ENCODE data around the gene MINDY4. TPM values are rescaled to one million over a fixed set of nuclear protein-coding genes. Genes with fewer than 3 reads are reported as not detected.

The MINDY4 gene
- total RNA-seq, 1 donor from 2014 or later, result 6.3 TPM

GRCh38 chr7:30772984-30773383 lies 1.8 kb downstream of the MINDY4 start:
- no peaks in the 10 kb centered on the region for H3K36me3 Mint-ChIP-seq (ENCODE audit: low read depth)
- H3K27ac Mint-ChIP-seq (ENCODE audit: unreplicated experiment), result no peak overlapping the region
- no peaks in the 10 kb centered on the region for H3K27me3 Mint-ChIP-seq (ENCODE audit: low read depth)
- TF ChIP-seq CTCF (IDR thresholded peaks at IDR 0.05), result no peak
- DNase-seq (ENCODE audit: low spot score), result no peak
- peaks cover 24% of the 10 kb centered on the region for H3K4me1 Mint-ChIP-seq (ENCODE audit: low read depth)
- no peaks in the 10 kb centered on the region for H3K9me3 Mint-ChIP-seq (ENCODE audit: low read depth)
- H3K4me3 Mint-ChIP-seq (ENCODE audit: unreplicated experiment), result no peak overlapping the region

- no peak for DNase-seq (ENCODE audit: low spot score)
- TF ChIP-seq CTCF (IDR thresholded peaks at IDR 0.05), result peak; percentile 16
- Mint-ChIP-seq H3K4me1 (ENCODE audit: low read depth) (peaks cover 32% of the 10 kb centered on the region), H3K4me3 (ENCODE audit: unreplicated experiment) (no peak overlapping the region), H3K27ac (ENCODE audit: unreplicated experiment) (no peak overlapping the region), H3K27me3 (ENCODE audit: low read depth) (no peaks in the 10 kb centered on the region), H3K36me3 (ENCODE audit: low read depth) (no peaks in the 10 kb centered on the region), H3K9me3 (ENCODE audit: low read depth) (no peaks in the 10 kb centered on the region)
Observed at GRCh38 chr7:30775992-30776391, 4.8 kb downstream of the MINDY4 start.

DNA sequence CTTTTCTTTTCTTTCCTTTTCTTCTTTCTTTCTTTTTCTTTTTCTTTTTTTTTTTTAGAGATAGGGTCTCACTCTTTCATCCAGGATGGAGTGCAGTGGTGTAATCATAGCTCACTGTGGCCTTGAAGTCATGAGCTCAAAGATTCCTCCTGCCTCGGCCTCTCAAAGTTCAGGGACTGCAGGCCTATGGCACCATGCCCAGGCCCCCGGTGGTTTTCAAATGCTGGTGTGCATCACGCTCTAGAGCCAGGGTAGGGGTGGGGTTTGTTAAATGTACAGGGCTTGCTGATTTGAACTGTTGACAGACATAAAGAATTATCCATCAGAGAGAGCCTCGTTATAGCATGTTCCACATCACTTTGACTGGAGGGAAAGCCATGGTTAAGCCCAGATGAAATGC lies 5.8 kb downstream of the MINDY4 start:
- no peak for DNase-seq (ENCODE audit: low spot score)
- Mint-ChIP-seq H3K27ac (ENCODE audit: unreplicated experiment) (no peak overlapping the region), H3K4me1 (ENCODE audit: low read depth) (peaks cover 30% of the 10 kb centered on the region), H3K27me3 (ENCODE audit: low read depth) (no peaks in the 10 kb centered on the region), H3K36me3 (ENCODE audit: low read depth) (peaks cover 3% of the 10 kb centered on the region), H3K4me3 (ENCODE audit: unreplicated experiment) (no peak overlapping the region), H3K9me3 (ENCODE audit: low read depth) (no peaks in the 10 kb centered on the region)
- TF ChIP-seq CTCF (IDR thresholded peaks at IDR 0.05), result no peak

- H3K27me3 Mint-ChIP-seq (ENCODE audit: low read depth), result no peaks in the 10 kb centered on the region
- no peaks in the 10 kb centered on the region for H3K9me3 Mint-ChIP-seq (ENCODE audit: low read depth)
- no peak for DNase-seq (ENCODE audit: low spot score)
- TF ChIP-seq CTCF (IDR thresholded peaks at IDR 0.05), result no peak
- no peak overlapping the region for H3K4me3 Mint-ChIP-seq (ENCODE audit: unreplicated experiment)
- H3K4me1 Mint-ChIP-seq (ENCODE audit: low read depth), result peaks cover 22% of the 10 kb centered on the region
- H3K36me3 Mint-ChIP-seq (ENCODE audit: low read depth), result peaks cover 15% of the 10 kb centered on the region
- H3K27ac Mint-ChIP-seq (ENCODE audit: unreplicated experiment), result peak overlapping the region; percentile 58
Observed at GRCh38 chr7:30778255-30779025, 7.2 kb downstream of the MINDY4 start.

- no peak overlapping the region for H3K27ac Mint-ChIP-seq (ENCODE audit: unreplicated experiment)
- no peak for TF ChIP-seq CTCF (IDR thresholded peaks at IDR 0.05)
- H3K4me3 Mint-ChIP-seq (ENCODE audit: unreplicated experiment), result no peak overlapping the region
- peaks cover 20% of the 10 kb centered on the region for H3K36me3 Mint-ChIP-seq (ENCODE audit: low read depth)
- no peaks in the 10 kb centered on the region for H3K27me3 Mint-ChIP-seq (ENCODE audit: low read depth)
- no peaks in the 10 kb centered on the region for H3K9me3 Mint-ChIP-seq (ENCODE audit: low read depth)
- DNase-seq (ENCODE audit: low spot score), result no peak
- peaks cover 22% of the 10 kb centered on the region for H3K4me1 Mint-ChIP-seq (ENCODE audit: low read depth)
Observed at GRCh38 chr7:30779574-30779973, 8.4 kb downstream of the MINDY4 start.

Measured in chondrocyte (in vitro differentiated cells).